GM12878 (cell line): Measurements from ENCODE around the gene HEMK1. TPM values are rescaled to one million over a fixed set of nuclear protein-coding genes. Genes with fewer than 3 reads are reported as not detected.

Experiments used
- ATAC-seq: fragments of 200-7000 bp; cut with Tn5 transposase; 3 replicates; pipeline ENCODE4 v1.9.1; 2020; ENCODE audit warnings: mild to moderate bottlenecking, moderate library complexity
- BruUV-seq: library from RNA; stranded (reverse); fragments of 400-500 nt; replicated peaks from 2 replicates; lab custom pipeline; 2021; lab: Mats Ljungman, UMichigan
- CTCF ChIA-PET: fragments of 300-600 bp; sonication (Branson Sonifier 250); formaldehyde crosslinking; extraction: SDS; loops from one replicate; lab custom pipeline; 2021; ENCODE audit warnings: inconsistent platforms; lab: Yijun Ruan, JAX
- POLR2A ChIA-PET: fragments of 350-600 bp; formaldehyde crosslinking; extraction: SDS; loops from one replicate; lab custom pipeline; 2021; ENCODE audit warnings: inconsistent platforms; lab: Charles Lee
- RAD21 ChIA-PET: fragments of 300-600 bp; sonication (Branson Sonifier 250); formaldehyde crosslinking; loops from one replicate; lab custom pipeline; 2023; ENCODE audit warnings: antibody characterized with exemption; ENCODE audit not compliant: unreplicated experiment; lab: Charles Lee
- SMC1A ChIA-PET: fragments of 300-600 bp; sonication (Branson Sonifier 250); formaldehyde crosslinking; loops from one replicate; lab custom pipeline; 2023; ENCODE audit not compliant: unreplicated experiment, uncharacterized antibody; lab: Charles Lee
- DNase-seq: peaks from one replicate; pipeline ENCODE4 v3.0.0-alpha.2; 2011; ENCODE audit warnings: low read depth, low spot score
- FAIRE-seq: peaks from 3 replicates; lab custom pipeline; 2011; peaks lifted over from hg19 to GRCh38; lab: Jason Lieb, UNC
- H2AFZ ChIP-seq: 2 replicates; pipeline ENCODE4 v1.6.0; 2011; ENCODE audit warnings: low read depth, low read length, control low read depth; ENCODE audit not compliant: control insufficient read depth
- H3K27ac ChIP-seq: 2 replicates; pipeline ENCODE4 v1.5.1; 2011; ENCODE audit warnings: control low read depth; ENCODE audit not compliant: control insufficient read depth, insufficient read depth
- H3K27me3 ChIP-seq, 2 experiments: replicated peaks in 1 of 2; 2 replicates each; pipeline versions ENCODE4 v1.6.0 to v1.6.1; 2011; ENCODE audit warnings: low read length in 1 of 2; ENCODE audit not compliant: control insufficient read depth in 2 of 2, insufficient read depth in 2 of 2
- H3K36me3 ChIP-seq, 2 experiments: 2 replicates each; pipeline ENCODE4 v1.5.1; 2011; ENCODE audit warnings: low read length in 1 of 2; ENCODE audit not compliant: control insufficient read depth in 2 of 2, insufficient read depth in 2 of 2
- H3K4me1 ChIP-seq: 2 replicates; pipeline ENCODE4 v1.6.1; 2011; ENCODE audit warnings: mild to moderate bottlenecking, low read length, moderate library complexity, mixed read lengths; ENCODE audit not compliant: control insufficient read depth, insufficient read depth
- H3K4me2 ChIP-seq: 2 replicates; pipeline ENCODE4 v1.6.0; 2011; ENCODE audit warnings: control low read depth; ENCODE audit not compliant: control insufficient read depth, insufficient read depth
- H3K4me3 ChIP-seq: fragments of 200-600 bp; sonication (generic); 2 replicates; pipeline ENCODE4 v1.5.1; 2016
- H3K79me2 ChIP-seq: 2 replicates; pipeline ENCODE4 v1.6.0; 2011; ENCODE audit warnings: low read length; ENCODE audit not compliant: control insufficient read depth, insufficient read depth
- H3K9ac ChIP-seq: 2 replicates; pipeline ENCODE4 v1.8.0; 2011; ENCODE audit warnings: low read length, control low read depth, mixed read lengths; ENCODE audit not compliant: control insufficient read depth, insufficient read depth
- H3K9me3 ChIP-seq: replicated peaks from 3 replicates; pipeline ENCODE4 v1.5.1; 2011; ENCODE audit warnings: mild to moderate bottlenecking, low read length; ENCODE audit not compliant: control insufficient read depth, insufficient read depth
- H4K20me1 ChIP-seq: 2 replicates; pipeline ENCODE4 v1.6.0; 2011; ENCODE audit not compliant: control insufficient read depth, insufficient read depth
- BCL11A ChIP-seq: IDR thresholded peaks from 2 replicates; pipeline ENCODE4 v1.6.1; 2011; ENCODE audit warnings: low read depth, low read length
- FOXM1 ChIP-seq: IDR thresholded peaks from 2 replicates; pipeline ENCODE4 v1.6.1; 2012; ENCODE audit warnings: low read depth, mild to moderate bottlenecking, inconsistent platforms, low read length, moderate library complexity
- IKZF2 ChIP-seq, 2 experiments: fragments of 450-650 bp; IDR thresholded peaks; 2 replicates each; pipeline ENCODE4 v1.6.1; 2017; ENCODE audit warnings: mild to moderate bottlenecking in 2 of 2, moderate library complexity in 2 of 2
- RELA ChIP-seq: fragments of 450-650 bp; IDR thresholded peaks from 2 replicates; pipeline ENCODE4 v1.8.0; 2014; ENCODE audit warnings: borderline replicate concordance; ENCODE audit not compliant: partially characterized antibody
- SMAD1 ChIP-seq: fragments of 450-650 bp; IDR thresholded peaks from 2 replicates; pipeline ENCODE4 v1.6.1; 2018; ENCODE audit warnings: mild to moderate bottlenecking, low read depth; ENCODE audit not compliant: partially characterized antibody
- TCF12 ChIP-seq: IDR thresholded peaks from 2 replicates; pipeline ENCODE4 v1.6.1; 2011; ENCODE audit warnings: low read depth, mild to moderate bottlenecking, low read length
- WGBS: methylation state at CpG from one replicate; pipeline ENCODE4 v1.1.6; 2016; ENCODE audit warnings: low lambda C conversion rate; ENCODE audit not compliant: insufficient replicate concordance, insufficient coverage; ENCODE audit errors: missing lambda C conversion rate; 5-methylcytosine and 5-hydroxymethylcytosine counted together
- in situ Hi-C: fragments of 300-500 bp; cut with MboI; formaldehyde crosslinking; loops from 9 replicates; pipeline ENCODE4 v1.14.3; 2018; ENCODE audit warnings: mixed read lengths
- intact Hi-C: fragments of 100-400 bp; cut with micrococcal nuclease; formaldehyde crosslinking; loops from one replicate; pipeline ENCODE4 v1.14.2; 2022; ENCODE audit not compliant: unreplicated experiment
- polyA plus RNA-seq, 11 experiments: library from polyadenylated mRNA; depleted of rRNA in 4 of 11; unstranded in 6 of 11; stranded (reverse) in 5 of 11; fragments of >200 nt; fragmentation: Nextera tagmentation in 4 of 11; fragmentation: Illumina TruSeq in 1 of 11; extraction: Ambion mirVana in 4 of 11; extraction: Trizol in 1 of 11; gene quantifications; 1 replicate in 1 of 11; 2 replicates in 10 of 11; pipeline versions ENCODE4 v1.2.1 to v1.2.3, GENCODE V29; 2011 to 2016; ENCODE audit warnings: inconsistent platforms in 2 of 11, missing spikeins in 2 of 11, low read depth in 1 of 11
- total RNA-seq, 4 experiments: library from RNA; depleted of rRNA in 3 of 4; stranded (reverse); fragments of >200 nt in 3 of 4; fragmentation: Illumina TruSeq in 1 of 4; extraction: Trizol in 1 of 4; gene quantifications; 2 replicates each; pipeline versions ENCODE4 v1.2.1 to v1.2.3, GENCODE V29; 2013 to 2021

HEMK1 gene
- total and polyA plus RNA-seq, 10 of the 15 experiments (the other 5 are each of a cell fraction or from before 2014, with no cell fraction given), result 2.8 to 19.0 (median 12.0) TPM

- no peak for TF ChIP-seq TCF12
Observed at GRCh38 chr3:50609763-50610085, 40.4 kb downstream of the HEMK1 start (continued).

- SMC1A ChIA-PET, result interaction anchor here (0.6 to 11.4 kb wide), 8 partner anchors 9 to 256 kb away, joined by 3 to 186 read pairs (median 5); partner anchors contain the start of gene HEMK1
- in situ Hi-C loops (loop anchor here (5.0 to 25.0 kb wide), 3 partner anchors 33 to 1077 kb away; no protein-coding TSS in a partner anchor), intact Hi-C loops (loop anchor here (2.0 kb wide), 1 partner anchor 20 kb away; no protein-coding TSS in a partner anchor)
- no peaks in the 10 kb centered on the region for H4K20me1 ChIP-seq
- no peaks in the 10 kb centered on the region for H3K27me3 ChIP-seq
- peak overlapping the region; percentile 75; the same call in 1 of the 2 replicates for H3K9ac ChIP-seq
- no peaks in the 10 kb centered on the region for H3K9me3 ChIP-seq
- no peak overlapping the region for H3K27ac ChIP-seq
- WGBS, result 45% methylated on average over 6 of the region's 6 CpGs
- peak overlapping the region; percentile 97 for H3K4me2 ChIP-seq
- DNase-seq (no peak), FAIRE-seq (no peak), ATAC-seq (no peak)
- no peaks in the 10 kb centered on the region for H3K36me3 ChIP-seq
- CTCF ChIA-PET, result interaction anchor here (0.9 to 13.9 kb wide), 8 partner anchors 9 to 318 kb away, joined by 3 to 410 read pairs (median 6); partner anchors contain the start of genes HEMK1, IFRD2 and ZMYND10
- TF ChIP-seq SMAD1 (peak; percentile 62), IKZF2 (IDR thresholded peaks at IDR 0.05) (no peak), RELA (no peak), BCL11A (no peak), FOXM1 (no peak)
- no peak overlapping the region for H2AFZ ChIP-seq
- H3K79me2 ChIP-seq, result no peaks in the 10 kb centered on the region
- RAD21 ChIA-PET, result interaction anchor here (1.7 to 12.9 kb wide), 5 partner anchors 8 to 260 kb away, joined by 5 to 244 read pairs (median 15); partner anchors contain the start of genes CYB561D2, HEMK1 and NPRL2
- POLR2A ChIA-PET, result interaction anchor here (0.7 to 5.0 kb wide), 6 partner anchors 9 to 274 kb away, joined by 3 to 54 read pairs (median 4); partner anchors contain the start of genes C3orf18 and HEMK1
- H3K4me1 ChIP-seq, result peaks cover 16% of the 10 kb centered on the region
- peak overlapping the region; percentile 85 for H3K4me3 ChIP-seq
- BruUV-seq, result TSS peak; percentile 69
Observed at GRCh38 chr3:50610181-50610971, 41.1 kb downstream of the HEMK1 start.
